Bronchial epithelial cell (primary cell): Measurements from ENCODE around the gene PTPN3. TPM values are rescaled to one million over a fixed set of nuclear protein-coding genes. Genes with fewer than 3 reads are reported as not detected.

Experiments used
- DNase-seq: peaks from one replicate; pipeline ENCODE4 v3.0.0-alpha.2; 2010; ENCODE audit warnings: low read depth
- FAIRE-seq: peaks from 2 replicates; lab custom pipeline; 2011; peaks lifted over from hg19 to GRCh38; lab: Jason Lieb, UNC
- H3K27me3 ChIP-seq: 2 replicates; pipeline ENCODE4 v1.5.1; 2011; ENCODE audit warnings: low read length; ENCODE audit not compliant: control insufficient read depth, insufficient read depth
- H3K36me3 ChIP-seq: 2 replicates; pipeline ENCODE4 v1.5.1; 2011; ENCODE audit warnings: low read length; ENCODE audit not compliant: control insufficient read depth, insufficient read depth
- H3K4me3 ChIP-seq: 2 replicates; pipeline ENCODE4 v1.5.1; 2011; ENCODE audit warnings: mild to moderate bottlenecking, low read depth, low read length, control low read depth
- CTCF ChIP-seq: IDR thresholded peaks from 2 replicates; pipeline ENCODE4 v1.5.1; 2011; ENCODE audit warnings: mild to moderate bottlenecking, moderate library complexity, low read length, control low read depth, inconsistent platforms; ENCODE audit not compliant: insufficient read depth, severe bottlenecking
- total RNA-seq: library from RNA; depleted of rRNA; stranded (reverse); fragments of >200 nt; gene quantifications from 2 replicates; pipeline ENCODE4 v1.2.1, GENCODE V29; 2014

PTPN3 gene
- total RNA-seq, 1 donor from 2014 or later: 14.2 TPM

DNA sequence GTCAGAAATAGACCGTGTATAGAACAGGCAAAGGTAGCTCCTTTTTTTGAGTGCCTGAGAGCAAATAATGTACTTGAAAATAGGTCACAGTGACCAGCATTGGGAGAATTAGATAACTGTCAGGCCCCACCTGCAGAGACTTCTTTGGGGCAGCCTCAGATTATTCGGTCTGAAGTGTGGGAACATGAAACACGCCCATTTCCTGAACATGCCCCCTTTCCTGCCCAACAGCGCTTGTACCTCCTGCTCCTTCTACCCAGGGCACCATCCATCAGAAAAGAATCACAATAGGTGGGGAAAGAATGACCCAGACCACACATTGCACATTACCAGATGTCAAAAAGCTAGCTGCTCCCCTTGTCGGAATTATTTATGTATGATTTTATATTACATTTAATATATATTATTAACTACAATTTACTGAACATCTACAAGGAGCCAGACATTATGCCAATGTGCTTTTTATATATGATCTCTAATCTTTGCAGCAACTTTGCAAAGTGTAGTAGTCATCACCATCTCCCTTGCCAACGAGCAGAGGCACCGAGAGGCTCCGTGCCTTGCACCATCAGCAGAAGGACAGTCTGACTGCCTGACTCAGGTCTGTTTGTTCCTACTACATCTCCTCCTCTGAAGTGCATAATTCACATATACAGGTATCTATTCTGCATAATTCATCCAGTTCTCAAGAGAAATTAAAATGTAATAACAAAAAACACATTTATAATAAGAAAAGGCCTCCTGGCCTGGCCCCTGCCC lies 39.5 kb downstream of the PTPN3 start:
- Histone ChIP-seq H3K27me3 (no peaks in the 10 kb centered on the region), H3K36me3 (peaks cover 9% of the 10 kb centered on the region), H3K4me3 (no peak overlapping the region)
- TF ChIP-seq CTCF: no peak
- no peak for DNase-seq
- no peak for FAIRE-seq

DNA sequence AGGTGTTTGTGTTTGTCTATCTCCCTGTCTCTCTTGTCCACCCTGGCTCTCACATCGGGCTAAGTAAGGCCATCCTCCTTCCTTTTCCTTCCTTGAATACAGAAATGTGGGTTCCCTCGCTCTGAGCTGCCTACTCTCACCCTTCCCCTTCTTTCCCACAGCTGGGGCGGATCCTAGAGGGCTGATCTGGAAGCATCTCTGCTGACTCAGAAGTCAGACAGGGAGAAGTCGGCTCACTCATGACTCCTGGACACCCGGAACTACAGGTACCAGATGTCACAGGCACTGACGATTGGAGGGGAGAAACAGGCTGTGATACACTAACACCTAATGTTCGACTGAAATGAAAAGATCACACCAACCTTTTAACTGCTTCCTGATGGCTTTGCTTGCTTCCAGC lies 41.3 kb downstream of the PTPN3 start:
- Histone ChIP-seq H3K4me3 (no peak overlapping the region), H3K36me3 (peaks cover 5% of the 10 kb centered on the region), H3K27me3 (no peaks in the 10 kb centered on the region)
- TF ChIP-seq CTCF: no peak
- FAIRE-seq (peak; percentile 60), DNase-seq (peak; percentile 38)

DNA sequence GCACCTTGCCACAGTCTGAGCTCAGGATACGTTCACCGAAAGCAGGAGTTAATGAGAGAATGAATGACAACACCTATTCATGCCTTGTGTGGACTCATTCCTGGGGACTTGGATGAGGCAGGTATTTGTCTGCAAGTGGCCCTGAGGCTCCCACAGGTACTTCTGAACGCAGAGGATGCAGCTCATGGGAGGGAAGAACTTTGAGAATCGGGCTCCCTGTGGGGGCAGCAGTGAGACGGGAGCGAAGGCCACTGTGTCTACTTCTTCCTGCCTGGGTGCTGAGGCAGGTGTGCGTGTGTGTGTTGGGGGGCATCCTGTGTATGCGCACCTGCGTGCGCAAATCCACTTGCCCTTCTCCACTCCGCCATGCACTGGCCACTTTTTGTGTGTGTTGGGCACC lies 42.2 kb downstream of the PTPN3 start:
- FAIRE-seq (no peak), DNase-seq (no peak)
- Histone ChIP-seq H3K27me3 (no peaks in the 10 kb centered on the region), H3K4me3 (no peak overlapping the region), H3K36me3 (peaks cover 5% of the 10 kb centered on the region)
- no peak for TF ChIP-seq CTCF

GRCh38 chr9:109455391-109455790 lies 42.7 kb downstream of the PTPN3 start:
- no peaks in the 10 kb centered on the region for H3K27me3 ChIP-seq
- TF ChIP-seq CTCF: no peak
- H3K36me3 ChIP-seq: peaks cover 5% of the 10 kb centered on the region
- FAIRE-seq (no peak), DNase-seq (no peak)
- no peak overlapping the region for H3K4me3 ChIP-seq

- no peak for TF ChIP-seq CTCF
- H3K27me3 ChIP-seq: no peaks in the 10 kb centered on the region
- no peak for FAIRE-seq
Observed at GRCh38 chr9:109454601-109455155, 43.4 kb downstream of the PTPN3 start.

More at GRCh38 chr9:109454601-109455155, 43.4 kb downstream of the PTPN3 start:
- Histone ChIP-seq H3K4me3 (no peak overlapping the region), H3K36me3 (peaks cover 5% of the 10 kb centered on the region)
- DNase-seq: no peak
